ENCODE measurements around the gene PADI2.
"Not testable (repeated sequence)": the region's sequence is repeated elsewhere in the genome, so short reads cannot be mapped to it uniquely, and the experiment has no call there.

Gene PADI2

GRCh38 chr1:17080085-17080759 lies 39.0 kb downstream of the PADI2 start:
- no peak for DNase-seq

GRCh38 chr1:17078991-17079868 lies 40.0 kb downstream of the PADI2 start:
- no peak for DNase-seq

DNA sequence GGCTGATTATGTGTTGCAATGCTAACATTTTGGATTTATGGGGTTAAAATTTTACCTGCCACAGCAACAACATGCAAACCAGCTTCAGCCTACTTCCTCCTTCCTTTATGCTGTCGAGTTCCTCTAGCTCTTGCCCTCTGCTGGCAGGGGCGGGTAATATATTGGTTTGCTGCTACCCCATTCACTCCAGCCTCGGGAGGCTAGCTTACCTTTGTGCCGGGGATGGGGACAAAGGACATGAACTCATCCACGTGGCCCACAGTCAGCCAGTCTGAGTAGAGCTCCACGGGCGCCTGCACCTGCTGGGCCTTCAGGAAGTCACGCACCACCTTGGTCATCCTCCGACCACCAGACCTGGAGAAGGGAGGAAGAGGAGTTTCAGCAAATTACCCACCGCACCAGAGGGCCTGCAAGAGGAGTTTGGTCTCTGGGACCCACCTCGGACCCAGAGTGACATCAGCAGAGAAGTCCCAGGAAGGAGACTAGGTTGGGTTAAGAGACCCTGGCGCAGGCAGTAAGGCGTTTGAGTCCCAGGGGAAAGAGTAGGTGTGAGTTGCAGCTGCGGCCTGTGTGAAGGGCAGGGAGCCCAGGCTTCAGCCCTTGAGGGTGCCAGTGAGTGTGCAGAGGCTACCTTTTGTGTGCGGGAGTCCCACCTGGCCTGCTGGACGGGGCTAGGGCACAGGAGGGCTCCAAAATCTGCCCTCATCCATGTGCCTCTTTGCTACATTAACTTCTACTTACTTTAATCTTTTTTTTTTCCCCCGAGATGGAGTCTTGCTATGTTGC lies 43.6 kb downstream of the PADI2 start:
- no peak for DNase-seq

GRCh38 chr1:17071794-17072193 lies 47.5 kb downstream of the PADI2 start:
- no peak for DNase-seq

DNA sequence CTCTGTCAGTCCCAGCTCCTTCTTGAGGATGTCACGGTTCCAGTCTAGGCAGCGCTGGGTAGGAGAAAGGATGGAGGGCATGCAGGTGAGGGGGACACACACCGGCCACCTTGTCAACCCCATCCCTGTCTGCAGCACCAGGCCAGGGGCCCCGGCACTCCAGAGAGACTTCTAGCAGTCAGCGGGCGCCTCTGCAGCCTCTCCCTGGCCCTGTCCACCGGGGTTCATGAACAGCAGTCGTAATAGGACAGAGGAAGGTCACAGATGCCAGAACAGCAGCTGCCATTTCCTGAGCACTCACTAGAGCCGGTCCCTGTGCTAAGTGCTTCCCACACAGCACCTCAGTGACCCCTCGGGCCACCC lies 49.1 kb downstream of the PADI2 start:
- no peak for DNase-seq

DNA sequence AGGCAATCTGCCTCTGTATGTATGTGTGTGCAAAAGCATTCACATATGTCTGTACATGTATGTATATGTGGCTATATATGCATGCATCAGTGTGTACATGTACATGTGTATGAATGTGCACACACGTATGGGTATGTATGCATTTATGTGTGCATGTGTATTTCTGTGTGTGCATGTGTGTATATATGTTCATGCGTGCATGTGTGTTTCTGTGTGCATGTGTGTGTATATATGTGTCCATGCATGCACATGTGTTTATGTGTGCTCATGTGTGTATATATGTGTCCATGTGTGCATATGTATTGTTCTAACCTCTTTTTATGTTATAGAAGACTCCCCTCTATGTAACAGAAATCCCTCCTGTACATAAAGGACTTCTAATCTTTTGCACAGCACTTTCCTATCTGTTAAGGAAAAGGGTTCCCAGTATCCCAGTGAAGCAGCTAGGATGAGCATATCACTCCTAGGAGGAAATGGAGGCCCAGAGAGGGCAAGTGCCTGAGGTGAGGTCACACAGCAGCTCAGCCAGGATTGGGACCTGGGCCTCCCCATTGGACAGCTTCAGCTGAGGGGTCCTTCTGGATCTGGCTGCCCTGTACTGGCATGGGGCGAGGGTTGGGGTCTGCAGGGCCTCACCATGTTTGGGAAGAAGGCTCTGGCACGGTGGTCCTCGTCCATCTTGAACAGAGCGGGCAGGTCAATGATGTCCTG lies 49.6 kb downstream of the PADI2 start:
- DNase-seq, result no peak

DNA sequence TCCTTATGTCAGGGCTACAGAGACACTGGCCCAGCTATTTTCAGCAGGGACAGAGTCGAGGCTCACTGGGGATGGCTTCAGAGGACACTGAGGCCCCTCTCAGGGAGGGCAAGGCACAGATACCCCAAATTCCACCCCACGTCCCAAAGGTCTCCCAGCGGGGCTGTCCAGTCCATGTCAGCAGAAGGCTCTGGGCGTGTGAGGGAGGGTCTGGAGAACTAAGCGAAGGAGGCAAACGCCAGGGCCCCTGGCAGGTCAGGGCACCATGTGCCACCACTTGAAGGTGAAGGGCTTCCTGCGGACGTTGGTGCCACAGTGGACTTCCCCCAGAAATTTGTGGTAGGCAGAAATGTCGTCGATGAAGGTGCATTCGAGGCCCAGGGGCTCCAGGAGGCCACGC lies 50.5 kb downstream of the PADI2 start:
- no peak for DNase-seq

- no peak for DNase-seq
Observed at GRCh38 chr1:17067465-17068240, 51.6 kb downstream of the PADI2 start.

- no peak for DNase-seq
Observed at GRCh38 chr1:17067069-17067426, 52.2 kb downstream of the PADI2 start.

- DNase-seq, result no peak
Observed at GRCh38 chr1:17066361-17067068, 52.7 kb downstream of the PADI2 start.

DNA sequence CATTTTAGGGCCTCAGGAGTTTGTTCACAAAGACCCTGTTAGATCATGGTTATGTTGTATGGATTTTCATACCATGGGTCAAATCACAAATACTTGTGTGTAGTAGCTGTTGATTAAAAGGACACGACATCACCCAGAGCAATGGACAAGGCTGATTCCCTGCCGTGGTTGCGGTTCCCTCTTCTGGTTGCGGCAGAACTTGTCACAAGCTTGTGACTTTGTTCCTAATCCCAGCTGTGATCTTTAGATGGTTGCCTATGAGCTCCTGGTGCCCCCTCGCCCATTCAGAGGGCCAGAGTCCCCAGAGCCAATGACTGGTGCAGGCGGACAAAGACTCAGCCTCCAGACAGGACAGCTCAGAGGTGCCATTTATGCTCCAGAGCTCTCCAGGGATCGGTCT lies 53.6 kb downstream of the PADI2 start:
- DNase-seq, result no peak

- DNase-seq, result not testable (repeated sequence)
Observed at GRCh38 chr1:17062751-17063150, 56.5 kb downstream of the PADI2 start.

- DNase-seq, result no peak
Observed at GRCh38 chr1:17061892-17062291, 57.4 kb downstream of the PADI2 start.

GRCh38 chr1:17061486-17061885 lies 57.8 kb downstream of the PADI2 start:
- DNase-seq, result no peak

- no peak for DNase-seq
Observed at GRCh38 chr1:17060306-17060749, 58.9 kb downstream of the PADI2 start.

- DNase-seq, result peak; percentile 24
Observed at GRCh38 chr1:17059391-17060305, 59.6 kb downstream of the PADI2 start.

DNA sequence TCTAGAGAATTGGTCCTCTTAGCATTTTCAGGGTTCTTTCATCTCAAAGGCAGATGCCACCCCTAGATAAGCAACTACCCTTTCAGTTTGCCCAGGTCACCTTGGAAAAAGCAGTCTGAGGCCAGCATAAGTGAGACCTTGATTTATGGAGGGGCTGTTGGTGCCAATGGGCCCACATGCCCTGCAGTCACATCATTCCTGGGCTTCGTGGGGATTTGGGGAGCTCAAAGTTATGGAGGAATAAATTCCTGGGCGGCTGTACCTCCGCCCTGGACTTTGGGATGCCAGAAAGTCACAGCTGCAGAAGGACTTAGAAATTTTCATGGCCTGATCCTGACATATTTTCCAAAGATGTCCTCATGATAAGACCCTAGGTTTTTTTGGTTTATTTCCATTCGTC lies 62.7 kb downstream of the PADI2 start:
- DNase-seq, result no peak

GRCh38 chr1:17055801-17056200 lies 63.5 kb downstream of the PADI2 start:
- DNase-seq, result no peak

- DNase-seq, result peak; percentile 91
Observed at GRCh38 chr1:17053685-17054410, 65.4 kb downstream of the PADI2 start, which contains the start of gene SDHB. SDHB (minus strand) TSS chr1:17054032; CDS start chr1:17054019, 13 bp downstream.

Measured in DMS 273 treated with DMSO at 0.1 percent for 48 hours (cell line).